K562 (cell line): ENCODE data around the gene EMC9. TPM values are rescaled to one million over a fixed set of nuclear protein-coding genes. Genes with fewer than 3 reads are reported as not detected.

Experiments used
- ATF7 ChIP-seq: fragments of 450-650 bp; IDR thresholded peaks from 2 replicates; pipeline ENCODE4 v1.7.1; 2014; ENCODE audit warnings: mild to moderate bottlenecking, moderate library complexity
- CLOCK ChIP-seq: fragments of 250-450 bp; sonication (Bioruptor Pico); IDR thresholded peaks from 2 replicates; pipeline ENCODE4 v1.4.0; 2020; ENCODE audit warnings: mild to moderate bottlenecking, moderate library complexity, borderline replicate concordance
- CTCFL ChIP-seq: IDR thresholded peaks from 2 replicates; pipeline ENCODE4 v1.6.1; 2011; ENCODE audit warnings: borderline replicate concordance, low read depth, mild to moderate bottlenecking, moderate library complexity, low read length; ENCODE audit not compliant: insufficient read depth, poor library complexity, severe bottlenecking
- DPF2 ChIP-seq: fragments of 450-650 bp; IDR thresholded peaks from 2 replicates; pipeline ENCODE4 v1.6.1; 2016
- FOXP1 ChIP-seq: sonication (generic); formaldehyde crosslinking; IDR thresholded peaks from 2 replicates; pipeline ENCODE4 v1.8.0; 2022; ENCODE audit warnings: mild to moderate bottlenecking, missing genetic modification reagents
- ILF3 ChIP-seq: fragments of 450-650 bp; IDR thresholded peaks from 2 replicates; pipeline ENCODE4 v1.6.1; 2018; ENCODE audit warnings: antibody characterized with exemption, mild to moderate bottlenecking, moderate library complexity, borderline replicate concordance
- POLR2B ChIP-seq: fragments of 450-650 bp; IDR thresholded peaks from 2 replicates; pipeline ENCODE4 v1.6.1; 2018; ENCODE audit warnings: low read depth; ENCODE audit not compliant: partially characterized antibody
- SMARCE1 ChIP-seq: fragments of 450-650 bp; IDR thresholded peaks from 2 replicates; pipeline ENCODE4 v1.7.1; 2016; ENCODE audit warnings: mild to moderate bottlenecking
- TAF7 ChIP-seq: fragments of 450-650 bp; IDR thresholded peaks from 2 replicates; pipeline ENCODE4 v1.6.1; 2016; ENCODE audit warnings: missing genetic modification characterization, missing compliant biosample characterization
- TOE1 ChIP-seq, 2 experiments: fragments of 450-650 bp in 1 of 2; sonication (generic) in 1 of 2; formaldehyde crosslinking in 1 of 2; IDR thresholded peaks; 2 replicates each; pipeline versions ENCODE4 v1.7.1 to v1.8.0; 2016 to 2022; ENCODE audit warnings: borderline replicate concordance in 2 of 2, mild to moderate bottlenecking in 2 of 2, antibody characterized with exemption in 1 of 2, inconsistent platforms in 1 of 2, low read depth in 1 of 2, missing genetic modification reagents in 1 of 2, moderate library complexity in 1 of 2
- ZHX1 ChIP-seq: fragments of 150-350 bp; conservative IDR thresholded peaks from 2 replicates; pipeline ENCODE4 v1.6.1; 2014; ENCODE audit warnings: low read length
- ZNF347 ChIP-seq: fragments of 450-650 bp; formaldehyde crosslinking; IDR thresholded peaks from 2 replicates; pipeline ENCODE4 v1.4.0; 2020; ENCODE audit warnings: low read depth, mild to moderate bottlenecking, moderate library complexity
- ZNF444 ChIP-seq: fragments of 250-450 bp; sonication (Bioruptor Pico); IDR thresholded peaks from 2 replicates; pipeline ENCODE4 v1.4.0; 2020; ENCODE audit warnings: mild to moderate bottlenecking, moderate library complexity
- polyA plus RNA-seq, 8 experiments: library from polyadenylated mRNA; depleted of rRNA in 4 of 8; stranded (reverse) in 5 of 8; unstranded in 3 of 8; fragments of >200 nt; fragmentation: Nextera tagmentation in 2 of 8; fragmentation: Illumina TruSeq in 1 of 8; extraction: Ambion mirVana in 2 of 8; extraction: Trizol in 1 of 8; gene quantifications; 2 replicates each; pipeline versions ENCODE4 v1.2.1 to v1.2.3, GENCODE V29; 2011 to 2014; ENCODE audit warnings: inconsistent platforms in 1 of 8, missing spikeins in 1 of 8
- total RNA-seq, 7 experiments: library from RNA; depleted of rRNA in 6 of 7; stranded (reverse); fragments of >200 nt in 6 of 7; fragmentation: Illumina TruSeq in 2 of 7; extraction: Trizol in 2 of 7; gene quantifications; 2 replicates each; pipeline versions ENCODE4 v1.2.1 to v1.2.3, GENCODE V29; 2011 to 2021; ENCODE audit warnings: low replicate concordance in 1 of 7
- TF ChIP-seq, protein P1 (sequence below): fragments of 450-650 bp; IDR thresholded peaks from 2 replicates; pipeline ENCODE4 v1.6.1; 2018; ENCODE audit not compliant: partially characterized antibody

EMC9 gene
- total and polyA plus RNA-seq, 9 of the 15 experiments (the other 6 are each of a cell fraction or from before 2014, with no cell fraction given), result 3.1 to 13.2 (median 7.8) TPM

GRCh38 chr14:24095271-24096068, 45.9 kb downstream of the EMC9 start (continued):
- TF ChIP-seq ZHX1 (no peak), ILF3 (no peak), ATF7 (peak; percentile 31; the same call in 1 of the 2 replicates), CLOCK (CRISPR knock-in tag) (no peak), DPF2 (peak; percentile 41; the same call in 1 of the 2 replicates), TAF7 (peak; percentile 44; the same call in 1 of the 2 replicates), SMARCE1 (0 out of 2 replicates have a peak, but pooled peaks have one; percentile 30), TOE1 (IDR thresholded peaks at IDR 0.05; ENCODE audit: borderline replicate concordance) (peak; percentile 96), TOE1 (CRISPR knock-in tag; IDR thresholded peaks at IDR 0.05; ENCODE audit: borderline replicate concordance, low read depth) (no peak), POLR2B (peak; percentile 83), ZNF347 (CRISPR knock-in tag) (no peak), FOXP1 (CRISPR knock-in tag) (0 out of 2 replicates have a peak, but pooled peaks have one; percentile 28), ZNF444 (CRISPR knock-in tag) (no peak), CTCFL (no peak)
- TF ChIP-seq, protein P1, sequence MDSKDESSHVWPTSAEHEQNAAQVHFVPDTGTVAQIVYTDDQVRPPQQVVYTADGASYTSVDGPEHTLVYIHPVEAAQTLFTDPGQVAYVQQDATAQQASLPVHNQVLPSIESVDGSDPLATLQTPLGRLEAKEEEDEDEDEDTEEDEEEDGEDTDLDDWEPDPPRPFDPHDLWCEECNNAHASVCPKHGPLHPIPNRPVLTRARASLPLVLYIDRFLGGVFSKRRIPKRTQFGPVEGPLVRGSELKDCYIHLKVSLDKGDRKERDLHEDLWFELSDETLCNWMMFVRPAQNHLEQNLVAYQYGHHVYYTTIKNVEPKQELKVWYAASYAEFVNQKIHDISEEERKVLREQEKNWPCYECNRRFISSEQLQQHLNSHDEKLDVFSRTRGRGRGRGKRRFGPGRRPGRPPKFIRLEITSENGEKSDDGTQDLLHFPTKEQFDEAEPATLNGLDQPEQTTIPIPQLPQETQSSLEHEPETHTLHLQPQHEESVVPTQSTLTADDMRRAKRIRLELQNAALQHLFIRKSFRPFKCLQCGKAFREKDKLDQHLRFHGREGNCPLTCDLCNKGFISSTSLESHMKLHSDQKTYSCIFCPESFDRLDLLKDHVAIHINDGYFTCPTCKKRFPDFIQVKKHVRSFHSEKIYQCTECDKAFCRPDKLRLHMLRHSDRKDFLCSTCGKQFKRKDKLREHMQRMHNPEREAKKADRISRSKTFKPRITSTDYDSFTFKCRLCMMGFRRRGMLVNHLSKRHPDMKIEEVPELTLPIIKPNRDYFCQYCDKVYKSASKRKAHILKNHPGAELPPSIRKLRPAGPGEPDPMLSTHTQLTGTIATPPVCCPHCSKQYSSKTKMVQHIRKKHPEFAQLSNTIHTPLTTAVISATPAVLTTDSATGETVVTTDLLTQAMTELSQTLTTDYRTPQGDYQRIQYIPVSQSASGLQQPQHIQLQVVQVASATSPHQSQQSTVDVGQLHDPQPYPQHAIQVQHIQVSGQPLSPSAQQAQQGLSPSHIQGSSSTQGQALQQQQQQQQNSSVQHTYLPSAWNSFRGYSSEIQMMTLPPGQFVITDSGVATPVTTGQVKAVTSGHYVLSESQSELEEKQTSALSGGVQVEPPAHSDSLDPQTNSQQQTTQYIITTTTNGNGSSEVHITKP, result peak; percentile 75
